DOHH2 (cell line): Measurements from ENCODE around the gene MRPL1.

Experiments
- CTCF ChIP-seq: fragments of 200-600 bp; sonication (generic); IDR thresholded peaks from one replicate; pipeline ENCODE4 v1.5.1; 2014; ENCODE audit warnings: antibody characterized with exemption, mild to moderate bottlenecking, low read depth, low read length; ENCODE audit not compliant: poor library complexity, severe bottlenecking
- EZH2phosphoT487 ChIP-seq: fragments of 200-600 bp; sonication (generic); IDR thresholded peaks from 2 replicates; pipeline ENCODE4 v1.6.1; 2017; ENCODE audit warnings: borderline replicate concordance, mild to moderate bottlenecking, antibody characterized with exemption, low read length, moderate library complexity, mixed read lengths

GRCh38 chr4:77819843-77820648 lies 42.6 kb upstream of the MRPL1 start:
- no peak for TF ChIP-seq CTCF
- no peak for TF ChIP-seq EZH2phosphoT487
